ENCODE measurements around the gene SKAP2. TPM values are rescaled to one million over a fixed set of nuclear protein-coding genes. Genes with fewer than 3 reads are reported as not detected.

Gene SKAP2
- total RNA-seq, 2 experiments from 2014 or later = 7.0 to 8.1 TPM

- no peaks in the 10 kb centered on the region for H3K36me3 Mint-ChIP-seq (ENCODE audit: low read depth)
- H3K27ac Mint-ChIP-seq = no peak overlapping the region
- intact Hi-C loops (cut with micrococcal nuclease) = loop anchor here (2.0 kb wide), 1 partner anchor 306 kb away; no protein-coding TSS in a partner anchor
- no peaks in the 10 kb centered on the region for H3K9me3 Mint-ChIP-seq
- no peak overlapping the region for H3K4me3 Mint-ChIP-seq
- ChIA-PET POLR2A (no interaction called here), CTCF (interaction anchor here (0.7 to 2.1 kb wide), 6 partner anchors 168 to 341 kb away, joined by 3 to 8 read pairs (median 4); no protein-coding TSS in a partner anchor)
- H3K27me3 Mint-ChIP-seq = peaks cover 44% of the 10 kb centered on the region
- ATAC-seq = no peak
- no peak for DNase-seq
- TF ChIP-seq CTCF (IDR thresholded peaks at IDR 0.05) = no peak
- H3K4me1 Mint-ChIP-seq (ENCODE audit: low read depth) = peaks cover 7% of the 10 kb centered on the region
Measured at GRCh38 chr7:26854876-26855855, 9.2 kb downstream of the SKAP2 start.

- DNase-seq (no peak), ATAC-seq (no peak)
- peaks cover 35% of the 10 kb centered on the region for H3K27me3 Mint-ChIP-seq
- H3K36me3 Mint-ChIP-seq (ENCODE audit: low read depth) = no peaks in the 10 kb centered on the region
- ChIA-PET POLR2A (no interaction called here), CTCF (interaction anchor here (0.7 to 2.1 kb wide), 9 partner anchors 16 to 325 kb away, joined by 3 to 8 read pairs (median 4); no protein-coding TSS in a partner anchor)
- no peaks in the 10 kb centered on the region for H3K9me3 Mint-ChIP-seq
- no peak overlapping the region for H3K27ac Mint-ChIP-seq
- no peak overlapping the region for H3K4me3 Mint-ChIP-seq
- peaks cover 7% of the 10 kb centered on the region for H3K4me1 Mint-ChIP-seq (ENCODE audit: low read depth)
- intact Hi-C loops (cut with micrococcal nuclease) = loop anchor here (2.0 kb wide), 1 partner anchor 307 kb away; no protein-coding TSS in a partner anchor
- TF ChIP-seq CTCF (IDR thresholded peaks at IDR 0.05) = peak; percentile 54
Measured at GRCh38 chr7:26853788-26854393, 10.5 kb downstream of the SKAP2 start.

GRCh38 chr7:26850193-26850651 is 14.2 kb downstream of the SKAP2 start:
- no peak for ATAC-seq
- TF ChIP-seq CTCF (IDR thresholded peaks at IDR 0.05) = no peak
- Mint-ChIP-seq H3K36me3 (ENCODE audit: low read depth) (no peaks in the 10 kb centered on the region), H3K4me1 (ENCODE audit: low read depth) (no peaks in the 10 kb centered on the region), H3K27me3 (peaks cover 9% of the 10 kb centered on the region), H3K9me3 (no peaks in the 10 kb centered on the region), H3K4me3 (no peak overlapping the region), H3K27ac (no peak overlapping the region)
- CTCF ChIA-PET = no interaction called here
- intact Hi-C loops (cut with micrococcal nuclease) = no loop called here
- DNase-seq = no peak
- POLR2A ChIA-PET = no interaction called here

- Mint-ChIP-seq H3K27me3 (peaks cover 2% of the 10 kb centered on the region), H3K27ac (no peak overlapping the region), H3K4me1 (ENCODE audit: low read depth) (no peaks in the 10 kb centered on the region), H3K36me3 (ENCODE audit: low read depth) (no peaks in the 10 kb centered on the region), H3K9me3 (no peaks in the 10 kb centered on the region), H3K4me3 (no peak overlapping the region)
- no peak for DNase-seq
- intact Hi-C loops (cut with micrococcal nuclease) = no loop called here
- CTCF ChIA-PET = no interaction called here
- POLR2A ChIA-PET = no interaction called here
- no peak for ATAC-seq
- no peak for TF ChIP-seq CTCF (IDR thresholded peaks at IDR 0.05)
Measured at GRCh38 chr7:26843705-26844104, 20.7 kb downstream of the SKAP2 start.

GRCh38 chr7:26842897-26843296 is 21.5 kb downstream of the SKAP2 start:
- H3K36me3 Mint-ChIP-seq (ENCODE audit: low read depth) = no peaks in the 10 kb centered on the region
- intact Hi-C loops (cut with micrococcal nuclease) = no loop called here
- peaks cover 2% of the 10 kb centered on the region for H3K27me3 Mint-ChIP-seq
- no peak overlapping the region for H3K4me3 Mint-ChIP-seq
- ATAC-seq (no peak), DNase-seq (no peak)
- POLR2A ChIA-PET = no interaction called here
- H3K27ac Mint-ChIP-seq = no peak overlapping the region
- CTCF ChIA-PET = no interaction called here
- H3K4me1 Mint-ChIP-seq (ENCODE audit: low read depth) = no peaks in the 10 kb centered on the region
- TF ChIP-seq CTCF (IDR thresholded peaks at IDR 0.05) = no peak
- H3K9me3 Mint-ChIP-seq = no peaks in the 10 kb centered on the region

All from activated CD8-positive, alpha-beta T cell treated with anti-CD3 and anti-CD28 coated beads for 36 hours (primary cell).